GOT3 (cell line): ENCODE data around the gene ROM1.
A peak's percentile ranks its signal among the peaks of the same experiment; 100 is the strongest.
"Not testable (repeated sequence)": the region's sequence is repeated elsewhere in the genome, so short reads cannot be mapped to it uniquely, and the experiment has no call there.

Experiments used
- DNase-seq: peaks from one replicate; lab custom pipeline; 2025; ENCODE audit warnings: mixed read lengths; lab: John Stamatoyannopoulos, UW

The ROM1 gene

GRCh38 chr11:62612366-62613290 is at the start of gene ROM1, which contains the start of gene EML3:
Gene ROM1, plus strand, starts transcription at chr11:62613257. Its CDS starts 25 bp downstream, at chr11:62613282.
Gene EML3, minus strand, starts transcription at chr11:62612775. Its CDS starts 318 bp downstream, at chr11:62612457.
- peak; percentile 78 for DNase-seq

GRCh38 chr11:62565100-62565802 is 47.8 kb upstream of the ROM1 start:
- no peak for DNase-seq

GRCh38 chr11:62566247-62566646 is 46.8 kb upstream of the ROM1 start:
- DNase-seq, result no peak

- no peak for DNase-seq
These were observed 45.9 kb upstream of the ROM1 start for GRCh38 chr11:62567018-62567633.

GRCh38 chr11:62569611-62570010 is 43.4 kb upstream of the ROM1 start:
- no peak for DNase-seq

GRCh38 chr11:62570903-62571302 is 42.2 kb upstream of the ROM1 start:
- DNase-seq, result not testable (repeated sequence)

- DNase-seq, result not testable (repeated sequence)
These were observed 41.6 kb upstream of the ROM1 start for GRCh38 chr11:62571493-62571892.

- no peak for DNase-seq
These were observed 40.6 kb upstream of the ROM1 start for GRCh38 chr11:62572431-62572830.

- DNase-seq, result no peak
These were observed 40.0 kb upstream of the ROM1 start for GRCh38 chr11:62573006-62573591.

- peak; percentile 99 for DNase-seq
These were observed 39.3 kb upstream of the ROM1 start, which contains the start of gene EEF1G for GRCh38 chr11:62573592-62574362. Gene EEF1G, minus strand, starts transcription at chr11:62573891. Its CDS starts 49 bp downstream, at chr11:62573842.

GRCh38 chr11:62574363-62575071 is 38.5 kb upstream of the ROM1 start:
- no peak for DNase-seq

GRCh38 chr11:62575156-62575555 is 37.9 kb upstream of the ROM1 start:
- no peak for DNase-seq

- no peak for DNase-seq
These were observed 37.2 kb upstream of the ROM1 start for GRCh38 chr11:62575837-62576236.

- no peak for DNase-seq
These were observed 35.9 kb upstream of the ROM1 start for GRCh38 chr11:62577046-62577714.

- DNase-seq, result no peak
These were observed 34.5 kb upstream of the ROM1 start for GRCh38 chr11:62578541-62578940.

- DNase-seq, result no peak
These were observed 33.8 kb upstream of the ROM1 start for GRCh38 chr11:62579252-62579651.

- no peak for DNase-seq
These were observed 31.9 kb upstream of the ROM1 start for GRCh38 chr11:62580959-62581715.

- not testable (repeated sequence) for DNase-seq
These were observed 31.3 kb upstream of the ROM1 start for GRCh38 chr11:62581735-62582134.

- DNase-seq, result not testable (repeated sequence)
These were observed 27.7 kb upstream of the ROM1 start for GRCh38 chr11:62585356-62585755.
